Measurements from ENCODE around the gene ARMC10. TPM values are rescaled to one million over a fixed set of nuclear protein-coding genes. Genes with fewer than 3 reads are reported as not detected.
"Not testable (repeated sequence)": the region's sequence is repeated elsewhere in the genome, so short reads cannot be mapped to it uniquely, and the experiment has no call there.

The ARMC10 gene
- polyA plus RNA-seq, 1 donor, result 20.0 TPM

DNA sequence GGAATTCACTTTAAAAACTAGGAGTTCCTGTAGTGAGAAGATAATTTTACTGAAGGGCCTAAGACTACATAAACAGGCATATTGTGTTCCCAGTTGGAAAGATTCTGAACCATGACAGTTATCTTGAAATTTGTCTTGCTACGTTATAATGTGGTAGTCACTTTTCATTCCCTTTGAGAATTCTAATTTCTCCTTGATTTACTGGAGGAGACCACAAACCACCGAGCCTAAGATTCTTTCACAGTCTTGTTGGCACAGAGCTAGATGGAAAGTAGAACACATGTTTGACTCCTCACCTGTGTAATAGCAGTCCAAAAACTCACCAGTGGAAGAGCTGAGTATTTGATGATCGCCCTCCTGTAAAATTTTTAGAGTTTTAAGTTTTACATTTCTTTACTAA is 4.9 kb downstream of the ARMC10 start:
- no peak for DNase-seq

DNA sequence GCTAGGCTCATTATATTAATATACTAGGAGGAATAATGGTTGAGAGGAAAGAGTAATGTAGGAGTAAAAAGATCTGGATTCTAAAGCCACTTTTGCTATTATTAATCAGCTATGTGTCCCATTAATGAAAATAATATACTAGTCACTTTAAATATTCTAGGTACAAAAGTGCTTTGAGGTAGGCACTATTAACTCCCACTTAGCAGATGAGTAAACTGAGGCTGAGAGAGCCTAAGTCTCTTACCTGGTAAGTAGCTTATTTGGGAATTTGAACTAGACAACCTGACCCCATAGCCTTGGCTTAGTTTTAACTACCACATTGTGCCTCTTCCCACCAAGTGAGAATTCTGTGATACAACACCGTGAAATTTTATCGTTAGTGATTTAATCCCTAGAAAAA is 6.0 kb downstream of the ARMC10 start:
- no peak for DNase-seq

DNA sequence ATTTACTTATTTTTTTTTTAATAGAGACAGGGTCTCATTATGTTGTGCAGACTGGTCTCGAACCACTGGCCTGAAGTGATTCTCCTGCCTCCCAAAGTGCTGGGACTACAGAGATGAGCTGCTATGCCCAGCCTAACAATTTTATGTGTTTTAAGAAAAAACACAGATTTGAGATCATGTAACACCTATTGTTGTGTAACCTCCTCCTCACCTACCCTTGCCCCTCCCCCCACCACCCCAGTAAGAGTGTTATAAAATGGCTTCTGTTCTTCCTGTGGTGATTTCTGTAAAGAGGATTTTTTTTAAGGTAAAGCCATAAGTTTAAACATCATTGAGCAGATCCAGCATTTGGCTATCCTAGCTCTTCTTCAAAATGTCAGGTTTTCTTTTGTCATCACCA is 7.6 kb downstream of the ARMC10 start:
- DNase-seq, result no peak

DNA sequence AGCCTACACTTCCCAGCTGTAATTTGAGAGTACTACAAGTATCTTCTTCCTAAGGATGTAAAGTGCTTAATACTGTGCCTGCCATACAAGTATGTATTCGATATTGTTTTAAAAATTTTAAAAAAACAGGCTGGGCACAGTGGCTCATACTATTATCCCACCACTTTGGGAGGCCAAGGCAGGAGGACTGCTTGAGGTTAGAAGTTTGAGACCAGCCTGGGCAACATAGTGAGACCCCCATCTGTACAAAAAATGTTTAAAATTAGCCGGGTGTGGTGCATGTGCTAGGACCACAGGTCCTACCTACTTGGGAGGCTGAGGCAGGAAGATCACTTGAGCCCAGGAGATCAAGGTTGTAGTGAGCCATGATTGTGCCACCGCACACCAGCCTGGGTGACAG is 8.3 kb downstream of the ARMC10 start:
- DNase-seq, result no peak

GRCh38 chr7:103092321-103092720 is 17.4 kb downstream of the ARMC10 start:
- DNase-seq, result not testable (repeated sequence)

DNA sequence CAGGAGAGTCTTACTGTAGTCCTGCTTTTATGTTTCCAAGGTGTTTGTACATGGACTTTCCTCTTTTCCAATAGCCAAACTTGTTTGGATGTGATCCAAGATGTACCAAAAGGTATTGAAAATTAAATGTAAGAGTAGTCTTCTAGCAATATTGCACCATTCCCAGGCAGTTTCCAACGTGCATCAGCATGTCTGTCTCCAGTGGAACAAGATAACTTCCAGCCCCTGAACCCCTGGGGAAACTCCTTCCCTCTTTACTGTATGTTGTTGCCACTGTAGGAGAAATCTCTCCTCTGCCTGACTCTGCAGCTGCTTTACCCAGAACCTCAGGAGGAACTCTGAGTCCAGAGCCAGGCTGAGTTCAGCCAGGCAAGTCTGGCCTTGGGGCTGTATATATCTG is 18.5 kb downstream of the ARMC10 start:
- no peak for DNase-seq

- DNase-seq, result no peak
These were observed 19.2 kb downstream of the ARMC10 start for GRCh38 chr7:103094102-103094501.

DNA sequence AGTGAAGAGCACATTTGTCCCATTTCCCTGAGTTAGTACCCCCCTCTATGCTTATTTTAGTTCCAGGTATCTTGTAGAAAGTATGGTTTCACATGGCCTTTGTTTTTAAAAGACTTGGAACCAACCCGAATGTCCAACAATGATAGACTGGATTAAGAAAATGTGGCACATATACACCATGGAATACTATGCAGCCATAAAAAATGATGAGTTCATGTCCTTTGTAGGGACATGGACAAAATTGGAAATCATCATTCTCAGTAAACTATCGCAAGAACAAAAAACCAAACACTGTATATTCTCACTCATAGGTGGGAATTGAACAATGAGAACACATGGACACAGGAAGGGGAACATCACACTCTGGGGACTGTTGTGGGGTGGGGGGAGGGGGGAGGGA is 20.6 kb downstream of the ARMC10 start:
- DNase-seq, result not testable (repeated sequence)

DNA sequence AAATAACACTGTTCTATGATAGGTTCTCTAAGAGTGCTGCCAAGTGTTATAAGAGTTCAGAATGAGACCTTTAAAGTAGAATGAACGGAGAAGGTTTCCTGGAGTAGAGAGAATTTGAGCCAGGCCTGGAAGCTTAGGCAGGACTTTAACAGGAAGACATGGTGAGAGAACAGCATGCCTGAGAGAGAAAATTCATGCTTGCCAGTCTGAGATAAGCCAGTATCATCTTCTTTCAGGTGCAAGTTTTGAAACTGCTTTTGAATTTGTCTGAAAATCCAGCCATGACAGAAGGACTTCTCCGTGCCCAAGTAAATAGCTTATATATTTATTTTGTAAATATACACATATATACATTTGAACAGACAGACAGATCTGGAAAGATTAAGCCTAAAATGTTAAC is 22.1 kb downstream of the ARMC10 start:
- DNase-seq, result no peak

DNA sequence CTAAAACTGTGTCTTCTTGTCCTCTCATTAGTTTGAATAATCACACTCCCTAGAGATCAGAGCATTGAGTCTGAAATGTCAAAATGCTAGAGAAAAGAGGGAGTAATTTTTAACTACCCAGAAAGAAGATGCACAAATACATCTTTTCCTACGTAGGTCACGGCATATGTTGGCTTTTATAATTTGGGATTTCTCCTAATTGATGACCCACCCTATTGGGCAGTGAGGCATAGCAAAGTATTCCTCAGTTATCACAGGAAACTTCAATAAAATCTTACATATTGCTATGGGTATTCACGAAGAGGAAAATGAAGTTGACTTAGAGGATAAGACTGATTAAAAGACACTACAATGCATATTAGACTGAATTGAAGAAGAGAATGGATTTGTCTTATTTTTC is 25.4 kb downstream of the ARMC10 start:
- no peak for DNase-seq

DNA sequence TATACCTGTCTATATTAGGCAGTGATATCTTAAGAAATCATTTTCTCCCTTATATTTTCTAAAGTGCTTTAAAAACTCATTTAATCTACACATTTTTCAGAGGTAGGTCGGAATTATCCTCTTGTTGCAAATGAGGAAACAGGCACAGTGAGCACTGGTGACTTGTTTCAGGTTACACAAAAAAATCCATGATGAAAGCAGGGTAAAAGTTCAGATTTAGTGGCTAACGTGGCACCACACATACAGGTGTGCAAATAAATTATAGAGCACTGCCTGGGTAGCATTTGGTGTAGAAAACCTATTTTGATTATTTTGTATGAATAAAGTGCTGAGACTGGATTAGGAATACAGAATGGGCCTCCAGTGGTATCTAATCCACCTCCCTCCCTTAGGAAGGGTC is 26.6 kb downstream of the ARMC10 start:
- no peak for DNase-seq

DNA sequence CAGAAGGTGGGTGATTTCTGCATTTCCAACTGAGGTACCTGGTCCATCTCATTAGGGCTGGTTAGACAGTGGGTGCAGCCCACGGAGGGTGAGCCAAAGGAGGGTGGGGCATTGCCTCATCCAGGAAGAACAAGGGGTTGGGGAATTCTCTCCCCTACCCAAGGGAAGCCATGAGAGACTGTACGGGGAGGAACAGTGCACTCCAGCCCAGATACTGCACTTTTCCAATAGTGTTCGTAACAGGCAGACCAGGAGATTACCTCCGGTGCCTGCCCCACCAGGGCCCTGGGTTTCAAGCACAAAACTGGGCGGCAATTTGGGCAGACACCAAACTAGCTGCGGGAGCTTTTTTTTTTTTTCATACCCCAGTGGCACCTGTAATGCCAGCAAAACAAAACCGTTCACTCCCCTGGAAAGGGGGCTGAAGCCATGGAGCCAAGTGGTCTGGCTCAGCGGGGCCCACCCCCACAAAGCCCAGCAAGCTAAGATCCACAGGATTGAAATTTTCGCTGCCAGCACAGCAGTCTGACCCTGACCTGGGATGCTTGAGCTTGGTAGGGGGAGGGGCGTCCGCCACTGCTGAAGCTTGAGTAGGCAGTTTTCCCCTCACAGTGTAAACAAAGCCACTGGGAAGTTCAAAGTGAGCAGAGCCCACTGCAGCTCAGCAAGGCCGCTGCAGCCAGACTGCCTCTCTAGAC is 31.2 kb downstream of the ARMC10 start:
- DNase-seq, result no peak

DNA sequence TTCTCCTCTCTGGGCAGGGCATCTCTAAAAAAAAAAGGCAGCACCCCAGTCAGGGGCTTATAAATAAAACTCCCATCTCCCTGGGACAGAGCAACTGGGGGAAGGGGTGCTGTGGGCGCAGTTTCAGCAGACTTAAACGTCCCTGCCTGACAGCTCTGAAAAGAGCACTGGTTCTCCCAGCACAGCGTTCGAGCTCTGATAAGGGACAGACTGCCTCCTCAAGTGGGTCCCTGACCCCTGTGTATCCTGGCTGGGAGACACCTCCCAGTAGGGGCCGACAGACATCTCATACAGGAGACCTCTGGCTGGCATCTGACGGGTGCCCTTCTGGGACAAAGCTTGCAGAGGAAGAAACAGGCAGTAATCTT is 31.7 kb downstream of the ARMC10 start:
- not testable (repeated sequence) for DNase-seq

DNA sequence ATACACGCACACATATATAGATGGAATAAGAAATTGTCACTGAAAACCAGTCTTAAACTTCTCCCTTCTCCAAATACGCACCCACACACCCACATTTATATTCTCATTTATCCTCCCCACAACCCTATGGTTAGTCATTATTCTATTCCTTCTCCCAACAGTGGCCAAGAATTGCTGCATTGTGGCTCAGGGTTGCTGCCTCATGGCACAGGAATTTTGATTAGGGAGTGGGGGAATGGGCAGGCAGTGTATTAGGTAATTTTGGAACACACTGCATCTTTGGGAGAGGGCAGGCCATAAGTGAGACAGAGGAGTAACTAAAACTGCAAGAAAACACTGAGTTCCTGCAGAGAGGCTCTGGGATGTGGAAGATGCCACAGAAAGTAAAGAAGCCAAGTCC is 38.2 kb downstream of the ARMC10 start:
- no peak for DNase-seq

- no peak for DNase-seq
These were observed 39.7 kb downstream of the ARMC10 start for GRCh38 chr7:103114576-103115008.

DNA sequence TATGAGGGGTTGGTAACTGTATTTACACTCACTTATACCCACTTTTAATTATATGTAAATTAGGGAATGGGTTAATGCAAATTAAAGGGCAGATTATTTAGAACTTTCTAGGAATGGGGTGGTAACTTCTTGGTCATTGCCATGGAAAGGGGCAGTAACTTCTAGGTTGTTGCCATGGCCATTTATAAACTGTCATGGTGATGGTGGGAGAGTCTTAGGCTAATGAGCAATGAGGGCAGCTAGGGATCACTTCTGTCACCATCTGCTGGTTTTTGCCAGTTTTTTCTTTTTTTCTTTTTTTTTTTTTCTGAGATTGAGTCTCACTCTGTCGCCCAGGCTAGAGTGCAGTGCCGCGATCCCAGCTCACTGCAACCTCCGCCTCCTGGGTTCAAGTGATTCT is 40.8 kb downstream of the ARMC10 start:
- DNase-seq, result no peak

DNA sequence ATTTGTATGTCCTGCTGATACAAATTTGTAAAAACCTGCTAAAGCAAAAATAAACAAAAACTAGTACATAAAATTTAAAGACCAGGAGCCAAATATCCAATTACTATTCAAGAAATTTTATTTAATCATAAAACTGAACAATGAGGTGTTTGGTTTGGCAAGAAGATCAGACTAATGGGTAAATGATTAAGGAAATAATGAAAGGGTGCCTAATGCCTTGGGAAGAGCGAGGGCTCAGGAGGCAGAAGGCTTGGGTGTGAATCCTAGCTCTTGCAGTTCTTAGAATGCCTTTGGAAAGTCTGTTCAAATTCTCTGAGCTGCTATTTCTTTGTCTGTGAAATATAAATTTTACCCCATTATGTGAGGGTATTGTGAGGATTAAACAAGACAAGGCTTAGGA is 41.6 kb downstream of the ARMC10 start:
- no peak for DNase-seq

DNA sequence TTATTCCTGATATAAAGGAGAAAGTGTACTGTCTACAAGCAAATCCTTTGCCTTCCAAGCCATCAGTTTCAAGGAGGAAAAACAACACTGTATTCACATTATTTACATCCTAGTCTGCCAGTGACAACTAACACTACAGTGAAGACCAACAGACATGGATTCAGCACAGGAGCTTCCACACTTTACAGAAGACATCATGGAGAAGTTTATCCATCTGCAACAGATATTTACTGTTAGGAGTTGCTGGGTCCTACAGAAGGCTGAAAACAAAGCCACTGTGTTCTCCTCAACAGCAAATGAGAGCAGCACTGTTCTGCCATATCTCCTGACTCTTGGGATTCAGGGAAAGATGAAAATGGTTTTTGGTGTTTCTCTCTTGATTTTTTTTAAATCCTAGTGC is 42.1 kb downstream of the ARMC10 start:
- DNase-seq, result no peak

GRCh38 chr7:103117465-103117864 is 42.5 kb downstream of the ARMC10 start:
- no peak for DNase-seq

GRCh38 chr7:103119791-103120291 is 44.9 kb downstream of the ARMC10 start:
- no peak for DNase-seq

DNA sequence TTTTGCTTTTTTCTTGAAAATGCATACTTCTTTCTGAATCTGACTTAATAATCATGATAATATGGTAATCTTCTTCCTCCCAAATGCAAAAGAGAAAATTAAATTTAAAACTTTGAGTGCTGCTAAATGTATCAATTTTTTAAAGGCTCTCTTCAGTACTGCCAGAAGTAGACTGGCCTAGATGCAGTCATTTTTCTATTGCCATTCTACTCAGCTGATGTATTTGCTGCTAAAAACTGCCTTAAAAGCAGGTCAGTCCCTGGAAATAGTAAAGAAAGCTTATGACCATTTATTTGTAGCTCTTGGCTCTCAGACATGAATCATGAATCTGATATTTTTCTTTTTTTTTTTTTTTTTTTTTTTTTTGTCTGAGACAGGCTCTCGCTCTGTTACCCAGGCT is 45.4 kb downstream of the ARMC10 start:
- no peak for DNase-seq

GRCh38 chr7:103121641-103122040 is 46.7 kb downstream of the ARMC10 start:
- DNase-seq, result no peak

- DNase-seq, result no peak
These were observed 48.6 kb downstream of the ARMC10 start for GRCh38 chr7:103123529-103123928.

DNA sequence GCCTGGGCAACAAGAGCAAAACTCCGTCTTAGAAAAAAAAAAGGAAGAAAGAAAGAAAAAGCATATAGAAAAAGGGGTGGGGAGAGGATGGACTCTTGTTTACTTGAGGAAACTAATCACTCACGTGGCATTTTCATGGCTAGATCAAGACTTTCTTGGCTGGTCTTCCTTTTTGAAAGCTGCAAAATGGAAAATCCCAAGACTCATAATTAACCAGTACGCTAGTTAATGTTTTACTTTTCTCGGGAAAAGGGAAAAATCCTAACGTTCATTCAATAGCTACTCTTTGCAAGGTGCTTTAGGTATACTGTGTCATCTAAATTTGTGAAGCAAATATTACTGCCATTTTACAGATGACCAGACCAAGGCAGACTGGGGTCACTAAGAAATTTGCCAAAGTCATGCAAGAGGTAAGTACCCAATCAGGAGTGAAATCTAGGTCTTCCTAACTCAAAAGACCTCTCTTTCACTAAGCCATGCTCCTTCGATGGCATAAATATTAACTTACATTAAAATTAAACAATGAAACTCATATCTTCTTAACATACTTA is 49.6 kb downstream of the ARMC10 start:
- DNase-seq, result no peak

DNA sequence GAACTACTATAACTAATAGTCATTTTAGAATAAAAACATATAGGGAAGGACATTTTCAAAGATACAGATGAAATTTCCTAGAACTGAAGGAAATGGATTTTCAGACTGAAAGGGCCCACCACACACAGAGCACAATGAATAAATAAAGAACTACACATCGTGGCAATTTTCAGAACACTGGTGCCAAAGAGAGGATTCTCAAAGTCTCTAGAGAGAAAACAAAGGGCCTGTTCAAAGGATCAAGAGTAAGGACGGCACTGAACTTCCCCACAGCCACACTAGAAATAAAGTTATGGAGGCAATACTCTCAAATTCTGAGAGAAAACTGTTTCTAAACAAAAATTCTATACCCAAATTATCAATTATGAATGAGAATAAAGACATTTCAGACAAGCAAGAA is 52.1 kb downstream of the ARMC10 start:
- no peak for DNase-seq
